ENCODE data around the gene VPS4B.

GRCh38 chr18:63399300-63399699 lies 23.0 kb downstream of the VPS4B start:
- TF ChIP-seq CTCF (IDR thresholded peaks at IDR 0.05; ENCODE audit: poor library complexity, severe bottlenecking) = no peak
- no peak for TF ChIP-seq EP300 (conservative IDR thresholded peaks at IDR 0.05; ENCODE audit: poor library complexity, severe bottlenecking)
- TF ChIP-seq SMC3 (conservative IDR thresholded peaks at IDR 0.05; ENCODE audit: poor library complexity) = no peak
- TF ChIP-seq REST (IDR thresholded peaks at IDR 0.05; ENCODE audit: borderline replicate concordance) = no peak
- no peak for TF ChIP-seq EZH2 (IDR thresholded peaks at IDR 0.05; ENCODE audit: borderline replicate concordance, insufficient read depth, low read length, poor library complexity, severe bottlenecking)
- TF ChIP-seq RAD21 (conservative IDR thresholded peaks at IDR 0.05) = no peak

All from neural cell (in vitro differentiated cells).